Jurkat, Clone E6-1 (cell line): ENCODE results near the gene SLC12A4.

Experiments used
- DNase-seq: peaks from one replicate; pipeline ENCODE4 v3.0.0-alpha.2; 2011; ENCODE audit warnings: low read depth, low spot score
- H3K4me3 ChIP-seq: 2 replicates; pipeline ENCODE4 v1.5.1; 2011; ENCODE audit warnings: mild to moderate bottlenecking, low read length, control low read depth, moderate library complexity

SLC12A4 gene

DNA sequence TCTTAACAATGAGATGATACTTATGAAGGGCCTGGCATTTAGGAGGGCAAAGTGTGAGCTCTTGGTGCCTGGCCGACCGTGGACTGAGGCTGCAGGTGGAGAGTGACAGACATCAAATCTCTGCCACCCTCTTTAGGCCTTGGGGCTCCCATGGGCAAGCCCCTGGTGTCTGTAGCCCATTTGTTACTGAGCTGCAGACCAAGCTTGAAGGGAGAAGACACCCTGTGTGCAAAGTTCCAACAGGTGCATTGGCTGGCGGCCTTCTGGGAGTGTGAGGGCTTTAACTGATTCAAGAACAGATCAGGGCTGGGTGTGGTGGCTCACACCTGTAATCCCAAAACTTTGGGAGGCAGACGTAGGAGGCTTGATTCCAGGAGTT is 36.0 kb downstream of the SLC12A4 start:
- H3K4me3 ChIP-seq, result no peak overlapping the region
- DNase-seq, result no peak

DNA sequence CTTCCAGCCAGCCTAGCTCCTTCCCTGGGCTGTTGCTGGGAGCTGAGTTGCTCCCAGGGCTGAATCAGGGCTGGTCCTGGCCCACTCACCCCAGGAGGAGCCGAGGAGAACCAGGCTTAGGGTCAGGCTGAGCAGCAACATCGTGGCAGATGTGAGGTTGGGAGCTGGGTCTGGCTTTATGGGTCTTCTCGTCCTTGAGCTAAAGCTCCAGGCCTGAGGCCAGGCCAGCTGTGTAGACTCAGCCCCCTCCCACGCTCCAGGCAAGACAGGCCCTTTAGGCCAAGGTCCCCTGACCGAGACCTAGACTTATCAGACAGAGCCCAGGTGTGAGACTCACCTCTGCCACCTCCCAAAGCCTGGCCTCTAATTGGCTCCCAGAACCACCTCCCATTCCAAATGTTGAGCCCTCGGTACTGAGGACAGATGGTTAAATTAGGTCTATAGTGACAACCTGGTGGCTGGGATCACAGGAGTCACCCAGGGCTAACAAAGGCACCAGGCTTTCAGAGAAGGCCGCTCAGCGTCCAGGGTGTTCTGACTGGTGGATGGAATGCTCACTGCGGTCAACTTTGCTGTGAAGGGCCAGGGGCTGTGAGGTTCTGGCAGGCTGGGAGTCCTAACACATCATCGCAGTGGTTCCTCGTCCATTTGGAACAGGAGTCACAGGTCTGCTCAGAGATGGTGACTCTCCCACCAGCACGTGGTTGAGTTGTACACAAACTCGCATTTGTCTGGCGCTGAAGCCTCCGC is 36.5 kb downstream of the SLC12A4 start, which contains the start of gene CTRL:
TSS of gene CTRL (minus strand) at position 151 of the 750 bp plus-strand sequence. CDS start at position 141, 10 bp downstream.
- no peak within 1 kb of the TSS for H3K4me3 ChIP-seq
- DNase-seq, result no peak

DNA sequence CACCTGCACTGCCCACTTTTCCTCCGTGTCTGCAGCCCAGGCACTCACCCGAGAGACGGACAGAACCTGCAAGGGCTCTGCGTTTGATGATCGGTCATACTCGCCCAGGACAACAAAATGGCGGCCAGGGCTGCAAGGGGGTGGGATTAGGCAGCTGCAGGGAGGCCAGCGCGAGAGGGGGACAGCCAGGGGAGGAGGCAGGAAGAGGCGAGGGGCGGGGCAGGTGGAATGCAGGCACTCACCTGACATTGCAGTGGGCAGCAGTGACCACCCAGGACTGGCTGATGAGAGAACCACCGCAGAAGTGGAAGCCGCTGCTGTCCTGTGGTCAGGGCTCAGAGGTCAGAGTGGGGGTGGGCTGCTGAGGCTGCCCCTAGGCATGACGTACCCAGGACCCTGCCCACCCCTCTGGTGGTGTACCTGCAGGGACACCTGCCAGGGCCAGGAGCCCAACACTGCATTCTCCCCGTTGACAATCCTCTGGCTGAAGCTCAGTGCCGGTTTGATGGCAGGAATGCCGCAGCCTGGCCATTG is 37.7 kb downstream of the SLC12A4 start:
- DNase-seq, result no peak
- no peak overlapping the region for H3K4me3 ChIP-seq

DNA sequence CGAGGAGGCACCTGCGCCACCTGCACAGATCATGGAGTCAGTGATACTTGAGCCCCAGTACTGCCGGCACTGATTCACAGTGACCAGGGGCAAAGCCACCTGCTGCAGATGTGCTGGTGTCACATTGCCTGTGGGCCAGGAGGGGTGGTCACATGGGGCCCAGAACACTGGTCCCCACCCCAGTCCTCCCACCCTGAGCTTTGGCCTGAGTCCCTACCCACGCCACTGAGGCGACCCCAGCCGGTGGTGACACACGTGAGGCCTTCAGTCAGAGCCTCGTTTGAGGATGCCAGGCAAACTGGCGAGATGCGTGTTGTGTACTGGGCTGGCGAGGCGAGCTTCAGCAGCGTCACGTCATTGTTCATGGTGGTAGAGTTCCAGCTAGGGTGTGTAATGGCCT is 38.2 kb downstream of the SLC12A4 start:
- DNase-seq, result no peak
- H3K4me3 ChIP-seq, result no peak overlapping the region

DNA sequence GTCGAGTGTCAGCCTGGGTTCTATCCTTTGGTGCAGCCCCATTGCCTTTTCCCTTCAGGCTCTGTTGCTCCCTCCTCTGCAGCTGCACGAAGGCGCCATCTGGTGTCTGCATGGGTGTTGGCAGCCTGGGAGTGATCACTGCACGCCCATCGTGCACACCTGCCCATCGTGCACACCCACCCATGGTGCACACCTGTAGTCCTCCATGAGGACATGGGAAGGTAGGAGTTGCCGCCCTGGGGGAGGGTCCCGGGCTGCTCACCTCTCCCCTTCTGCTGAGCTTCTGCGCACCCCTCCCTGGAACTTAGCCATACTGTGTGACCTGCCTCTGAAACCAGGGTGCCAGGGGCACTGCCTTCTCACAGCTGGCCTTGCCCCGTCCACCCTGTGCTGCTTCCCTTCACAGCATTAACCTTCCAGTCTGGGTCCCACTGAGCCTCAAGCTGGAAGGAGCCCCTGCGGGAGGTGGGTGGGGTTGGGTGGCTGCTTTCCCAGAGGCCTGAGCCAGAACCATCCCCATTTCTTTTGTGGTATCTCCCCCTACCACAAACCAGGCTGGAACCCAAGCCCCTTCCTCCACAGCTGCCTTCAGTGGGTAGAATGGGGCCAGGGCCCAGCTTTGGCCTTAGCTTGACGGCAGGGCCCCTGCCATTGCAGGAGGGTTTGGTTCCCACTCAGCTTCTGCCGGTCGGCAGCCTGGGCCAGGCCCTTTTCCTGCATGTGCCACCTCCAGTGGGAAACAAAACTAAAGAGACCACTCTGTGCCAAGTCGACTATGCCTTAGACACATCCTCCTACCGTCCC is 39.7 kb downstream of the SLC12A4 start:
- no peak overlapping the region for H3K4me3 ChIP-seq
- peak; percentile 59 for DNase-seq

DNA sequence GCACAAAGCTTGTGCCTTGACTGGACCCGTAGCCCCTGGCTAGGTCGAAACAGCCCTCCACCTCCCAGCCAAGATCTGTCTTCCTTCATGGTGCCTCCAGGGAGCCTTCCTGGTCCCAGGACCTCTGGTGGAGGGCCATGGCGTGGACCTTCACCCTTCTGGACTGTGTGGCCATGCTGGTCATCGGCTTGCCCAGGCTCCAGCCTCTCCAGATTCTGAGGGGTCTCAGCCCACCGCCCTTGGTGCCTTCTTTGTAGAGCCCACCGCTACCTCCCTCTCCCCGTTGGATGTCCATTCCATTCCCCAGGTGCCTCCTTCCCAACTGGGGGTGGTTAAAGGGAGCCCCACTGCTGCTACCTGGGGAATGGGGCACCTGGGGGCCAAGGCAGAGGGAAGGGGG is 40.3 kb downstream of the SLC12A4 start:
- H3K4me3 ChIP-seq, result no peak overlapping the region
- no peak for DNase-seq

DNA sequence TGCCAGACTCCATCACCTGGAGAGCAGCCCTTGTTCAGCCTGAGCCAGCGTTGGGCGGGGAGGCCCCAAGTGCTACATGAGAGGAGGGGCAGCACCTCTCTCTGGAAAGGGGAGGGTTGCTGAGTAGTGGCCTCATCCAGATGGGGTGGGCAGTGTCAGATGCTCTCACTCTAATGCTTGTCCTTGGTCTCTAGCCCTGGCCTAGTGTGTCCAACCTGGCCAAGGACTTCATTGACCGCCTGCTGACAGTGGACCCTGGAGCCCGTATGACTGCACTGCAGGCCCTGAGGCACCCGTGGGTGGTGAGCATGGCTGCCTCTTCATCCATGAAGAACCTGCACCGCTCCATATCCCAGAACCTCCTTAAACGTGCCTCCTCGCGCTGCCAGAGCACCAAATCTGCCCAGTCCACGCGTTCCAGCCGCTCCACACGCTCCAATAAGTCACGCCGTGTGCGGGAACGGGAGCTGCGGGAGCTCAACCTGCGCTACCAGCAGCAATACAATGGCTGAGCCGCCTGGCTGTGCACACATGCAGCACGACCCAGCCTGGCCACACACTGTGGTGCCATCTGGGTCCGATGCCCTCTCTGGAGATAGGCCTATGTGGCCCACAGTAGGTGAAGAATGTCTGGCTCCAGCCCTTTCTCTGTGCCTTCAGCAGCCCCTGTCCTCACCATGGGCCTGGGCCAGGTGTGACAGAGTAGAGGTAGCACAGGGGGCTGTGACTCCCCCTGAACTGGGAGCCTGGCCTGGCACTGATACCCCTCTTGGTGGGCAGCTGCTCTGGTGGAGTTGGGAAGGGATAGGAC is 41.1 kb downstream of the SLC12A4 start:
- DNase-seq, result no peak

DNA sequence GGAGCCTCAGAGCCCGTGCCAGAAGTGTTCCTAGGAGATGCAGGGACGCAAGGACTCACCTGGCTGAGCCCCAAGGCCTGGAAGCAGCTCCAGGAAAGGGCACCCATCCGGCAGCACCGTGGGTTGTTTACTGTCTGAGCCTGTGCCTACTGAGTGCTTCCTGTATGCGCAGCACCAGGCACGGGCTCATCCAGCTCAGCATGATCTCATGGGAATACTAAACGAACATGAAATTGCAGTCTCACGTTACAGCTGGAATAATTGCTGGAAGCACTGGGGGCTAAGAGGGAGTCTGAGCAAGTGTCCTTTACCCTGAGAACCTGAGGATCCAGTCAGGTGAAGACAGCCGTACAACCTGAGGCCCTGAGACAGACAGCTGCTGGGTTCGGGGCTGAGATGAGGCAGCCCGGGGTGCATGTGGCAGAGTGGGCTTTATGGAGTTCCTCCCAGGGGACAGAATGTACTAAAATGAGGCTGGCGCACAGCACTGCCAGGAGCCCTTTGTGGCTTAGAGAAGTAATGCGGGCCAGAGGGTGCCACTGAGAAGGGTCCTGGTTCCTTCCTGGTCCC is 42.2 kb downstream of the SLC12A4 start:
- H3K4me3 ChIP-seq, result no peak overlapping the region
- DNase-seq, result no peak

More for the DNA sequence above, 41.1 kb downstream of the SLC12A4 start:
- H3K4me3 ChIP-seq, result no peak overlapping the region

DNA sequence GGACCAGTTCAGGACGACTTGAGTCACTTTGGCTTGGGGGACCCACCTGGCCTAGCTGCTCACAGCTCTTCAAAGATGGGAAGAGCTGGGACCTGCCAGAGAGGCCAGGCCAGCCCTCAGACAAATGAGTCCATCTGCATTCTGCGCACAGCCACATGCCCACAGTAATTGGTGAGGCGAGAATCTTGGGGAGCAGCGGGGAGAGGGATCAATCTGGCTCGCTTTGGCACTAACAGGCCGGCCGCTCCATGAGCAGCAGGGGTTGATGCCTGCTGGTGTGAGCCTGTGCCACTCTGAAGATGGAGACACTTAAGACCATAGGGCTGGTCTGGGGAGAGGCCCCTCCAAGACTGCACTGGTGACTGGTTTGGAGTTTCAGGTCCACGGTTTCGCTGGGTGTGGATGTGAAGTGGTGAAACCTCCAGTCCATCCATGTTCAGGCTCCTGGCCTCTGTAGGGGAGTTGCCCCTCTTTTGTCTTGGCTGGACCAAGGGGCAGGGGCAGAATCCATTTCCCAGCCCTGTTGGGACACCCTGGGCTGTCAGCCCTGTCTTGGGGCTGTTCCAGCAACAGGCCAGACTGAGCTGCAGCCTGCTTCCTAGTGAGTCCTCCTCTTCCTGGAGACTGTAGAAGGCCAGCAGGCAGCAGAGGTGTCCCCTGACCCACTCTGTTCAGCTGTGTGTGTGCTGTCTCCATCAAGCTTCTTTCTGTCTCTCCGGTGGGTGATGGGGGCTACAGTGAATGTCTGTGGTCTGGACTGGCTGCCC is 44.1 kb downstream of the SLC12A4 start:
- no peak overlapping the region for H3K4me3 ChIP-seq
- no peak for DNase-seq

DNA sequence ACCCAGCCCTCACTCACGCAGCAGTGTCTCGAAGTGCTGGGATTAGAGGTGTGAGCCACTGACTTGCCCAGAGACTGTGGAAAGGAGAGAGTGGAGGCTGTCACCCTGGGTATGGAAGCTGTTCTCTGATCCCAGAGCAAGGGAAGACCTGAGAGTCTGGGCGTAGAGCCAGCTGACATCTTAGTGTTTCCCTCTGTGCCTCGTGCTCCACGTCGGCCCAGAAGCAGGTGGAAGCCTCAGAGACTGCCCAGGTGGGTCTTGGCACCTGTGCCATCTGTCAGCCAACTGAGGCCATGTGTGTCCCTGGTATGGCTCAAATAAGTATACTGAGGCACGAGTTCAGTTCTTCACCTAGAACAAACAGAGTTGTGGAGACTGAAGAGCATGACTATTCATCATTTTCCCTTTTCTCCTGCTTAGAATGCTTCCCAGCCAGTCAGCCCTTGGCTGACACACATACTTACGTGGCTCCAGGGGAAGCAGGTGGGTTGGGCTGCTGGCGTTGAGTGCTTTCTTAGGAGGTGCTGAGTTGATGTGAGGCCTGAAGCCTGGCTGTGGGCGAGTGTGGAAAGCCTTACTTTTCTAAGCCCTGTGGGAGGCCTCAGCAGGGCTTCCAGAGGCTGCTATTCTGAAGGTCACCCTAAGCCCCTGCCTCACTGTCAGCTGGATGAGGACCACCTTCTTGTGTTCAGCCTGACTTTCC is 44.9 kb downstream of the SLC12A4 start:
- no peak overlapping the region for H3K4me3 ChIP-seq
- no peak for DNase-seq

DNA sequence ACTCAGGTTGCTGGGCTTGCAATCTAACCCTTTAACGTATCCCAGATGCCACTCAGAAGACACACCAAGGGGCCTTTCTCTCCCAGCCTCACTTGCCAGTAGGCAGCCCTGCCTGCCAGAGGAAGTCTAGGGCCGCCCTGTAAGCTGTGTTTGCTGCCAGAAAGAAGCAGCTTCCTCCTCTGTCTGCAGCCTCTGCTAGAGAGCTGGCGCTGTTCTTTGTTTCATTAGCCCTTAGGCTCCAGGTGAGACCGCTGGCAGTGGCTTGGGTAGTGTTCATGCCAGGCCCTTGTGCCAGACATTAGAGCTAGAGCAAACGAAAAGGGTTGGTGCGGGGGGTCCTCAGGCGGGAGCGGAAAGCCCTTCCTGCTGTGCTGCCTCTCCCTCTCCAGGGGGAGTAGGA is 45.7 kb downstream of the SLC12A4 start:
- H3K4me3 ChIP-seq, result no peak overlapping the region
- no peak for DNase-seq

DNA sequence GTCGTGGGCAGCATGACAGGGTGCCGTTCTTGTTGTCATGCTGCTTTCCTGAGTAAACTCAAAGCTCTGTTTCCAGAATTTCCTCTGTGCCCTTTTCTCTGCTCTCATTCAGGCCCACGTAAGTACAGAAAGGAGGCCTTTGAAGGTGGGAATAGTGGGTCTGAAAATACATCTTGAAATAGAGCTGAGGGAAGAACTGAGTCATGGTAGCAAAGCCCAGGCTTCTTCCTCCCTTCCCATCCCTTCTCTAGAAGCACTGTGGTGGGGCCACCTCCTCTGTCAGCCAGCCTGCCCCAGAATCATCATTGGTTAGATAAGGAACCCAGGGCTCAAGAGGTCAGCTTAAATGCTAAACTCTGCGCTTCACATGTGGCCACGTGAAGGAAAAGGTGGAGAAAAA is 46.2 kb downstream of the SLC12A4 start:
- H3K4me3 ChIP-seq, result no peak overlapping the region
- no peak for DNase-seq

DNA sequence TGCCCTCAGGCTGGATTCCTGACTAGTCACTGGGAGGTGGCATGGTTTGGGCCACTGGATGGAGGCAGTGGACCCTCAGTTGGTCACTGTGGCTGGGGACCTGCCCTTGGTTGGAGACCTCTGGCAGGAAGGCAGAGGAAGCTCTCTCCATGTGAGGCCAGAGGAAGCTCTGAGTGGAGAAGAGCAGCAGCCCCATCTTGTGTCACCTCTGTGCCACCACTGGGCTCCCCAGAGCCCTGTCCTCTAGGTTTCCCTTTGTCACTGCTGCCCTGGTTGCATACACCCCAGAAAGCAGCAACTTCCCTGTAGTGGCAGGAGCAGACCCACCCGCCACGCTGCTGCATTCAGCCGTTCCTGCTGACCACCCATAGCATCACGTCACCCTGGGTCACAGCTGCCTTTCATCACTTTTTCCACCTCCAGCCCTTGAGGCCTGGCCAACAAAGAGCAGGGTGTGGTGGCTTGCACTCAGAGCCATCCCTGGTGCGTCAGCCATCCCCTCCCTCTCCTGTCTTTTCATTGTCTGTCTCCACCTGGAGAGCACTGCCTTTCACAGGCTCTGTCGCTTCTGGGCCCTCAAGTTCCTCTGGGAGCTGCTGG is 48.7 kb downstream of the SLC12A4 start:
- no peak overlapping the region for H3K4me3 ChIP-seq
- DNase-seq, result no peak

DNA sequence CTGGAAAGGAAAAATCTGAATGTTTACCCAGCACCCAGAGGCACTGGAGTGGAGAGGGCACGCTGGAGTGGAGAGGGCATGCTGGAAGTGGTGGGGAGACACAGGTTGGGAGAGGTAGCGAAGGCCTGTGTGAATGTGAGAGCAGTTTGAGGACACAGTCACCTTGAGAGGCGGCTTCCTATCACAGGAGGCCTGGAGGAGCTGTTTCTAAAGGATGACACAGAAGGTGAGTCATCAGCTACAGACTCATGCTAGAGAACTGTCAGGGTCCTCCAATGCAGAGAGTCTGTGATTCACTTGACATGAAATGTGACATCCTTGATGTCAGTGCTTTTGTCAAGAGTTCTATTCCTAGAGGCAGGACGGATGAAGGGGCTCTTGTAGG is 50.6 kb downstream of the SLC12A4 start:
- DNase-seq, result no peak
- H3K4me3 ChIP-seq, result no peak overlapping the region

DNA sequence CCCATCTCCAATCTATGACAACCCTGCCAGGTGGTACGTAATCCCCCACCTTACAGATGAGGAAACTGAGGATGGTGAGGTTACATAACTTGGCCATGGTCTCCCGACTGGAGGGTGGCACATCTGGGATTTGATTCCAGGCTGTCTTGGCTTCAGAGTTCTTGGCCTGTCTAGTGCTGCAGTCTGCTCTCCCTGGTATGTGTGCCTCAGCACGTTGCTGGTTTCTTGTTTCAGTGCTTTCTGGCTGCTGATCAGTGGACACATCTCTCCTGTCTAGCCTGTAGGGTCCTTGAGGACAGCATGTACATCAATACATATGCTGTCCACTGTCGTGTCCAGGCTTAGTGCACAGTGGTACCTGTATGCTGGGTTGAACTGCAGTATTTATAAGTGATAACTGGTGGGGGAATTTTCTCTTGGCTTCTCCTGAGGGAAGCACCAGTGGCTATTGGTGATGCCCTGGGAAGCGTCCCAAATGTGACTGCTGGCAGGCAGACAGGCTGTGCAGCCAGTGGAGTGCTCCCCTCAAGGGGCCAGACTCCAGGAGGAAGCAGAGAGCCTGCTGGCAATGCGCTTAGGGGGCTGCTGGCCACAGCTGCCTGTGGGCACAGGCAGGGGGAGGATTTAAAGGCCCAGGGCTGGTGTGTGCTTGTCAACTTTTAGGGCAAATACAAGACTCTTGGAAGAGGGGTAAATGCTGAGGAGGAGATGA is 51.1 kb downstream of the SLC12A4 start:
- DNase-seq, result no peak
- H3K4me3 ChIP-seq, result no peak overlapping the region

DNA sequence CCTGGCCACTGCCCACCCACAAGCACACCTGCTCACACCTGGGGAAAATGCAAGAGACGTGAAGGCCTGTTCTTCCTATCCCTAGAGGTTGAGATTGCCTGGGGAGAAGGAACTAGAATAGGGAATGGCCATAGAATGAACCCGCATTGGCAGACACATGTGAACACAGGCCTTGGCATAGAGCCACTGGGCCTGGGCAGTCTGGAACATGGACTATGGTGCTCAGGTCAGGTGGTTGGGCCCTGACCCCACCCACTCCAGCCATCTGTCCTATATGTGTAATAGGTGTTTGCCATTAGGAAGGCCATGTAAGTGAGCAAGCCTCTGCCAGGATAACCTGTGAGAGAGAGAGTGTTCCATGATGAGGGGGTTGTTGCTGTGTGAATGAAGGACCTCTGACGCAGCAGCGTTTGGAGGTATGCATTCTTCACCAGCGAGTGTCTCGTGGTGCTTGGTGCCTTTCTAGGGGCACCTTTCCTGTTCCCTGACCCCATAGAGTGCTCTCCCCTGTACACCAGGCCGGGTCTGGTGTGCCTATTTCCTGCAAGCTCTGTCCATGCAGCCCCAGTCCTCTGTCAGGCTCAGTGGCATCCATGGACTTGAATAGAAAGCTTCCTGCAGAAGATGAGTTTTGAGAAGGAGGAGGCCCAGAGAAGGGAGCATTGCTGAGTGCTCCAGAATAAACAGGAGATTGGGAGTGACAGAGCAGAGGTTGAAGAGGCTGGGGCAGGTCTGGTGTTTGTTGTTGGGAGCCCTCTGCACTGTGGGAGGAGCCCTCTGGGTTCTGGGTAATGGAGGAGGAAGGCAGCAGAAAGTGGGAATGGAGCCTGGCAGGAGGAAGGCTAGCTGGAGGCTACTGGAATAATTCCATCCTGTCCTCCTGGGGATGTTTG is 52.4 kb downstream of the SLC12A4 start:
- DNase-seq, result no peak
- H3K4me3 ChIP-seq, result no peak overlapping the region
